HEK293 (cell line): ENCODE results near the gene SLC2A8.

Experiments
- SP2 ChIP-seq: fragments of 450-650 bp; formaldehyde crosslinking; IDR thresholded peaks from 2 replicates; pipeline ENCODE4 v1.5.1; 2016; ENCODE audit warnings: missing biosample characterization, missing genetic modification characterization
- ZFP37 ChIP-seq: fragments of 450-650 bp; formaldehyde crosslinking; IDR thresholded peaks from 2 replicates; pipeline ENCODE4 v1.5.1; 2016; ENCODE audit warnings: missing biosample characterization, missing genetic modification characterization
- ZNF350 ChIP-seq: fragments of 450-650 bp; formaldehyde crosslinking; IDR thresholded peaks from 2 replicates; pipeline ENCODE4 v1.5.0; 2017; ENCODE audit warnings: missing biosample characterization, mild to moderate bottlenecking, missing genetic modification characterization
- ZNF549 ChIP-seq: fragments of 450-650 bp; IDR thresholded peaks from 2 replicates; pipeline ENCODE4 v1.5.1; 2018; ENCODE audit warnings: missing biosample characterization, missing genetic modification characterization, mild to moderate bottlenecking, inconsistent platforms, moderate library complexity
- ZNF555 ChIP-seq: fragments of 450-650 bp; formaldehyde crosslinking; conservative IDR thresholded peaks from 2 replicates; pipeline ENCODE4 v1.5.1; 2017; ENCODE audit warnings: missing biosample characterization, mild to moderate bottlenecking, missing genetic modification characterization, inconsistent platforms
- ZNF623 ChIP-seq: fragments of 450-650 bp; formaldehyde crosslinking; IDR thresholded peaks from 2 replicates; pipeline ENCODE4 v1.5.1; 2016; ENCODE audit warnings: missing biosample characterization, missing genetic modification characterization
- ZNF768 ChIP-seq: fragments of 450-650 bp; formaldehyde crosslinking; IDR thresholded peaks from 2 replicates; pipeline ENCODE4 v1.5.1; 2018; ENCODE audit warnings: missing biosample characterization, mild to moderate bottlenecking, missing genetic modification characterization
- ZSCAN30 ChIP-seq: fragments of 450-650 bp; IDR thresholded peaks from 2 replicates; pipeline ENCODE4 v1.5.1; 2018; ENCODE audit warnings: missing biosample characterization, mild to moderate bottlenecking, missing genetic modification characterization, moderate library complexity
- TF ChIP-seq, protein P1 (sequence below): fragments of 450-650 bp; formaldehyde crosslinking; IDR thresholded peaks from 2 replicates; pipeline ENCODE4 v1.5.1; 2016; ENCODE audit warnings: missing biosample characterization, missing genetic modification characterization
- TF ChIP-seq, protein P2 (sequence below): fragments of 450-650 bp; formaldehyde crosslinking; IDR thresholded peaks from 2 replicates; pipeline ENCODE4 v1.5.1; 2016; ENCODE audit warnings: missing biosample characterization, missing genetic modification characterization
- TF ChIP-seq, protein P3 (sequence below): fragments of 450-650 bp; formaldehyde crosslinking; IDR thresholded peaks from 2 replicates; pipeline ENCODE4 v1.5.1; 2016; ENCODE audit warnings: missing biosample characterization, missing genetic modification characterization, low read depth
- TF ChIP-seq, protein P4 (sequence below): fragments of 450-650 bp; formaldehyde crosslinking; IDR thresholded peaks from 2 replicates; pipeline ENCODE4 v1.5.1; 2016; ENCODE audit warnings: missing biosample characterization, missing genetic modification characterization, borderline replicate concordance
- TF ChIP-seq, protein P5 (sequence below): sonication (generic); formaldehyde crosslinking; IDR thresholded peaks from 2 replicates; pipeline ENCODE4 v1.8.1; 2022; ENCODE audit warnings: mild to moderate bottlenecking, moderate library complexity, missing genetic modification reagents

DNA sequence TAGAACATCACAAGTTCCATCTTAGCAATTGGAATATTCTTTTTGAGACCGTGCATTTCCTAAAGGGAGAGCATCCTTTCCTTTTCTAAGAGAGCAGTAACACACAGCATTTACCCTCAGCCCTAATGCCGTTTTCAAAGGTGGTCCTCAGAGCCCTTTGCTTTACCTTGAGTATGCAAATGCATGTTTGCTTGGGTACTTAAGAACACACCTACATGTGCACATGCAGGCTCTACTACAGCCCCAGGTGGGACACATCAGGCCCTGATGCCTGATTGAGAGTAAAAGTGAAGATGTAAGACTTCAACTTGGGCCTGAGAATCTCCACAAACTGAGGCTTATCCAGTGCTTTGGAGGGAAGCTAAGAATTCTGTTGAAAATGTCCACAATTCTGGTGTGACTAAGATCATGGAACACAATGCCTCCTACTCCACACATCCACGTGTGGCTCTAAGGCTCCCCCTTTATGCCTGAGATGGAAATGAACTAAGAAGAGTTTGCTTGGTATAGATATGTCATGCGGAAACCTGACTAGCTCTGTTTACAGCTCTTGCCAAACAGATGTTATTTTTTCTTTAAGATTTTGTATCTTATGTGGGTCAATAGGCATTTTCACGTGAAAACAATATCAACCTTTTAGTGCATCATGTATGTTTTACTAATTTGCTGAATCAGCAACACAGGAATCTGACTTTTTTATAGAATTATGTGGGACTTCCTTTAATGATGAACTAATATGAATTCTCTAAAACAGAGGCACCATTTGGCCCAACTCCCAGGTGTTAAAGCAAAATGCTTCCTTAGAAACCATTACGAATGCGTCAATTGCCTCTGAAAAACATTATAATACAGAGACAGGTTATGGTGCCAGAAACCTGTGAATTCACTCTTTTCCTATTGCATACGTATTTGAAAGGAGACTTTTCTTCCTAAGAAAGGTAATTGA is 48.9 kb upstream of the SLC2A8 start:
- TF ChIP-seq SP2 (tag by site-specific recombination) = no peak
- TF ChIP-seq ZNF350 = no peak
- TF ChIP-seq, protein P1, sequence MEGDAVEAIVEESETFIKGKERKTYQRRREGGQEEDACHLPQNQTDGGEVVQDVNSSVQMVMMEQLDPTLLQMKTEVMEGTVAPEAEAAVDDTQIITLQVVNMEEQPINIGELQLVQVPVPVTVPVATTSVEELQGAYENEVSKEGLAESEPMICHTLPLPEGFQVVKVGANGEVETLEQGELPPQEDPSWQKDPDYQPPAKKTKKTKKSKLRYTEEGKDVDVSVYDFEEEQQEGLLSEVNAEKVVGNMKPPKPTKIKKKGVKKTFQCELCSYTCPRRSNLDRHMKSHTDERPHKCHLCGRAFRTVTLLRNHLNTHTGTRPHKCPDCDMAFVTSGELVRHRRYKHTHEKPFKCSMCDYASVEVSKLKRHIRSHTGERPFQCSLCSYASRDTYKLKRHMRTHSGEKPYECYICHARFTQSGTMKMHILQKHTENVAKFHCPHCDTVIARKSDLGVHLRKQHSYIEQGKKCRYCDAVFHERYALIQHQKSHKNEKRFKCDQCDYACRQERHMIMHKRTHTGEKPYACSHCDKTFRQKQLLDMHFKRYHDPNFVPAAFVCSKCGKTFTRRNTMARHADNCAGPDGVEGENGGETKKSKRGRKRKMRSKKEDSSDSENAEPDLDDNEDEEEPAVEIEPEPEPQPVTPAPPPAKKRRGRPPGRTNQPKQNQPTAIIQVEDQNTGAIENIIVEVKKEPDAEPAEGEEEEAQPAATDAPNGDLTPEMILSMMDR (tag by site-specific recombination) = no peak
- TF ChIP-seq, protein P2, sequence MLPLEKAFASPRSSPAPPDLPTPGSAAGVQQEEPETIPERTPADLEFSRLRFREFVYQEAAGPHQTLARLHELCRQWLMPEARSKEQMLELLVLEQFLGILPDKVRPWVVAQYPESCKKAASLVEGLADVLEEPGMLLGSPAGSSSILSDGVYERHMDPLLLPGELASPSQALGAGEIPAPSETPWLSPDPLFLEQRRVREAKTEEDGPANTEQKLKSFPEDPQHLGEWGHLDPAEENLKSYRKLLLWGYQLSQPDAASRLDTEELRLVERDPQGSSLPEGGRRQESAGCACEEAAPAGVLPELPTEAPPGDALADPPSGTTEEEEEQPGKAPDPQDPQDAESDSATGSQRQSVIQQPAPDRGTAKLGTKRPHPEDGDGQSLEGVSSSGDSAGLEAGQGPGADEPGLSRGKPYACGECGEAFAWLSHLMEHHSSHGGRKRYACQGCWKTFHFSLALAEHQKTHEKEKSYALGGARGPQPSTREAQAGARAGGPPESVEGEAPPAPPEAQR (tag by site-specific recombination) = no peak
- TF ChIP-seq ZNF768 = no peak
- TF ChIP-seq ZFP37 = no peak
- TF ChIP-seq ZNF549 (tag by site-specific recombination) = no peak
- TF ChIP-seq ZSCAN30 (tag by site-specific recombination) = no peak
- TF ChIP-seq, protein P3, sequence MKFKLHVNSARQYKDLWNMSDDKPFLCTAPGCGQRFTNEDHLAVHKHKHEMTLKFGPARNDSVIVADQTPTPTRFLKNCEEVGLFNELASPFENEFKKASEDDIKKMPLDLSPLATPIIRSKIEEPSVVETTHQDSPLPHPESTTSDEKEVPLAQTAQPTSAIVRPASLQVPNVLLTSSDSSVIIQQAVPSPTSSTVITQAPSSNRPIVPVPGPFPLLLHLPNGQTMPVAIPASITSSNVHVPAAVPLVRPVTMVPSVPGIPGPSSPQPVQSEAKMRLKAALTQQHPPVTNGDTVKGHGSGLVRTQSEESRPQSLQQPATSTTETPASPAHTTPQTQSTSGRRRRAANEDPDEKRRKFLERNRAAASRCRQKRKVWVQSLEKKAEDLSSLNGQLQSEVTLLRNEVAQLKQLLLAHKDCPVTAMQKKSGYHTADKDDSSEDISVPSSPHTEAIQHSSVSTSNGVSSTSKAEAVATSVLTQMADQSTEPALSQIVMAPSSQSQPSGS (tag by site-specific recombination) = no peak
- TF ChIP-seq, protein P4, sequence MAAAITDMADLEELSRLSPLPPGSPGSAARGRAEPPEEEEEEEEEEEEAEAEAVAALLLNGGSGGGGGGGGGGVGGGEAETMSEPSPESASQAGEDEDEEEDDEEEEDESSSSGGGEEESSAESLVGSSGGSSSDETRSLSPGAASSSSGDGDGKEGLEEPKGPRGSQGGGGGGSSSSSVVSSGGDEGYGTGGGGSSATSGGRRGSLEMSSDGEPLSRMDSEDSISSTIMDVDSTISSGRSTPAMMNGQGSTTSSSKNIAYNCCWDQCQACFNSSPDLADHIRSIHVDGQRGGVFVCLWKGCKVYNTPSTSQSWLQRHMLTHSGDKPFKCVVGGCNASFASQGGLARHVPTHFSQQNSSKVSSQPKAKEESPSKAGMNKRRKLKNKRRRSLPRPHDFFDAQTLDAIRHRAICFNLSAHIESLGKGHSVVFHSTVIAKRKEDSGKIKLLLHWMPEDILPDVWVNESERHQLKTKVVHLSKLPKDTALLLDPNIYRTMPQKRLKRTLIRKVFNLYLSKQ (tag by site-specific recombination) = no peak
- TF ChIP-seq ZNF623 (tag by site-specific recombination) = no peak
- TF ChIP-seq ZNF555 (tag by site-specific recombination) = no peak
- TF ChIP-seq, protein P5, sequence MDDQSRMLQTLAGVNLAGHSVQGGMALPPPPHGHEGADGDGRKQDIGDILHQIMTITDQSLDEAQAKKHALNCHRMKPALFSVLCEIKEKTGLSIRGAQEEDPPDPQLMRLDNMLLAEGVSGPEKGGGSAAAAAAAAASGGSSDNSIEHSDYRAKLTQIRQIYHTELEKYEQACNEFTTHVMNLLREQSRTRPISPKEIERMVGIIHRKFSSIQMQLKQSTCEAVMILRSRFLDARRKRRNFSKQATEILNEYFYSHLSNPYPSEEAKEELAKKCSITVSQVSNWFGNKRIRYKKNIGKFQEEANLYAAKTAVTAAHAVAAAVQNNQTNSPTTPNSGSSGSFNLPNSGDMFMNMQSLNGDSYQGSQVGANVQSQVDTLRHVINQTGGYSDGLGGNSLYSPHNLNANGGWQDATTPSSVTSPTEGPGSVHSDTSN (CRISPR knock-in tag) = no peak
